Liver (tissue), 9 donors: Measurements from ENCODE around the gene BRIP1. TPM values are rescaled to one million over a fixed set of nuclear protein-coding genes. Genes with fewer than 3 reads are reported as not detected.

ENCODE experiments used
- DNase-seq: peaks from one replicate; pipeline ENCODE4 v3.0.0-alpha.2; 2017; ENCODE audit warnings: low spot score
- H3K27ac ChIP-seq, 2 donors: one replicate each; pipeline ENCODE4 v1.7.0; 2013; ENCODE audit warnings: inconsistent platforms in 2 of 2, low read length in 2 of 2, control low read depth in 1 of 2, low read depth in 1 of 2, mild to moderate bottlenecking in 1 of 2
- H3K27me3 ChIP-seq, 4 donors: one replicate each; pipeline versions ENCODE4 v1.6.1 to v1.7.0; 2013; ENCODE audit warnings: low read length in 3 of 4, inconsistent platforms in 1 of 4, mild to moderate bottlenecking in 1 of 4, moderate library complexity in 1 of 4; ENCODE audit not compliant: control insufficient read depth in 4 of 4, insufficient read depth in 4 of 4
- H3K36me3 ChIP-seq, 4 donors: one replicate each; pipeline versions ENCODE4 v1.6.1 to v1.7.0; 2013; ENCODE audit warnings: low read length in 3 of 4, mild to moderate bottlenecking in 3 of 4, low read depth in 1 of 4, moderate library complexity in 1 of 4; ENCODE audit not compliant: control insufficient read depth in 4 of 4, insufficient read depth in 3 of 4
- H3K4me1 ChIP-seq, 4 donors: one replicate each; pipeline versions ENCODE4 v1.6.1 to v1.7.0; 2013; ENCODE audit warnings: low read length in 3 of 4, mild to moderate bottlenecking in 3 of 4, moderate library complexity in 1 of 4; ENCODE audit not compliant: control insufficient read depth in 4 of 4, insufficient read depth in 4 of 4
- H3K4me3 ChIP-seq, 3 donors: one replicate each; pipeline versions ENCODE4 v1.6.1 to v1.7.0; 2013; ENCODE audit warnings: low read length in 3 of 3, control low read depth in 1 of 3, low read depth in 1 of 3, mild to moderate bottlenecking in 1 of 3
- H3K9ac ChIP-seq, 2 donors: one replicate each; pipeline ENCODE4 v1.7.0; 2013; ENCODE audit warnings: low read length in 2 of 2, mild to moderate bottlenecking in 2 of 2, moderate library complexity in 2 of 2, control low read depth in 1 of 2, low read depth in 1 of 2
- H3K9me3 ChIP-seq, 4 donors: one replicate each; pipeline versions ENCODE4 v1.6.1 to v1.7.0; 2013; ENCODE audit warnings: low read length in 3 of 4; ENCODE audit not compliant: control insufficient read depth in 4 of 4
- ATF3 ChIP-seq: IDR thresholded peaks from 2 replicates; pipeline ENCODE4 v1.6.1; 2016; ENCODE audit warnings: antibody characterized with exemption
- CTCF ChIP-seq: fragments of 150-350 bp; IDR thresholded peaks from 2 replicates; pipeline ENCODE4 v1.5.1; 2017; ENCODE audit warnings: improper control_type of control experiment, low read depth, low read length; ENCODE audit not compliant: missing input control
- FOXA1 ChIP-seq: IDR thresholded peaks from 2 replicates; pipeline ENCODE4 v1.6.1; 2016; ENCODE audit warnings: antibody characterized with exemption
- FOXA2 ChIP-seq: IDR thresholded peaks from 2 replicates; pipeline ENCODE4 v1.6.1; 2016; ENCODE audit warnings: antibody characterized with exemption
- GABPA ChIP-seq, 2 donors: IDR thresholded peaks in 1 of 2; conservative IDR thresholded peaks in 1 of 2; 2 replicates each; pipeline ENCODE4 v1.6.1; 2016; ENCODE audit warnings: antibody characterized with exemption in 2 of 2, mild to moderate bottlenecking in 1 of 2, moderate library complexity in 1 of 2
- HNF4G ChIP-seq: IDR thresholded peaks from 2 replicates; pipeline ENCODE4 v1.6.1; 2016; ENCODE audit warnings: antibody characterized with exemption
- RAD21 ChIP-seq, 2 donors: IDR thresholded peaks; 2 replicates each; pipeline ENCODE4 v1.6.1; 2016; ENCODE audit warnings: antibody characterized with exemption in 2 of 2, mild to moderate bottlenecking in 2 of 2
- RXRA ChIP-seq, 2 donors: IDR thresholded peaks; 2 replicates each; pipeline ENCODE4 v1.6.1; 2017 to 2018; ENCODE audit warnings: antibody characterized with exemption in 2 of 2, mild to moderate bottlenecking in 1 of 2
- SP1 ChIP-seq: IDR thresholded peaks from 2 replicates; pipeline ENCODE4 v1.6.1; 2018; ENCODE audit warnings: antibody characterized with exemption, mild to moderate bottlenecking
- ZBTB33 ChIP-seq: IDR thresholded peaks from 2 replicates; pipeline ENCODE4 v1.6.1; 2016; ENCODE audit warnings: antibody characterized with exemption
- WGBS: extraction: QIAGEN DNeasy Blood & Tissue Kit; methylation state at CpG from one replicate; pipeline ENCODE4 v1.1.7; 2013; 5-methylcytosine and 5-hydroxymethylcytosine counted together
- polyA plus RNA-seq, 2 donors: library from polyadenylated mRNA; stranded (reverse) in 1 of 2; unstranded in 1 of 2; fragments of 200-250 nt in 1 of 2; fragments of >200 nt in 1 of 2; fragmentation: Nextera tagmentation in 1 of 2; extraction: Ambion mirVana in 1 of 2; gene quantifications; one replicate each; pipeline versions ENCODE4 v1.2.1 to v1.2.3, GENCODE V29; 2013 to 2015
- total RNA-seq, 2 donors: library from RNA; depleted of rRNA; stranded (reverse); fragments of >200 nt; gene quantifications; one replicate each; pipeline ENCODE4 v1.2.3, GENCODE V29; 2014
- donor health status: healthy.
- donor health status: healthy.
- donor health status: healthy.
- donor health status: healthy.
- donor health status: healthy.

BRIP1 gene
- total and polyA plus RNA-seq, 4 donors: 0.24 to 10.3 (median 0.90) TPM

- TF ChIP-seq FOXA2 (no peak), SP1 (no peak), RAD21 (IDR thresholded peaks at IDR 0.05) (no peak), CTCF (no peak), HNF4G (no peak), ATF3 (no peak)
Measured at GRCh38 chr17:61749823-61750404, 113.4 kb downstream of the BRIP1 start (continued).

GRCh38 chr17:61746248-61746985 lies 116.9 kb downstream of the BRIP1 start:
- Histone ChIP-seq H3K4me3 (no peak overlapping the region), H3K36me3 (peaks cover 0 to 2% (median under 1%) of the 10 kb centered on the region in 4 donors), H3K9ac (no peak overlapping the region), H3K9me3 (peaks cover 0 to 6% (median 1%) of the 10 kb centered on the region in 4 donors), H3K27ac (no peak overlapping the region), H3K27me3 (no peaks in the 10 kb centered on the region), H3K4me1 (no peaks in the 10 kb centered on the region)
- TF ChIP-seq RXRA (IDR thresholded peaks at IDR 0.05) (no peak), ZBTB33 (no peak), ATF3 (no peak)
- 98% methylated on average over 3 of the region's 3 CpGs for WGBS
- no peak for DNase-seq

GRCh38 chr17:61744804-61745203 lies 118.5 kb downstream of the BRIP1 start:
- DNase-seq: no peak
- H3K4me1 ChIP-seq: no peaks in the 10 kb centered on the region
- H3K9me3 ChIP-seq: peaks cover 0 to 6% (median 1%) of the 10 kb centered on the region in 4 donors
- peaks cover 0 to 2% (median under 1%) of the 10 kb centered on the region in 4 donors for H3K36me3 ChIP-seq
- no peak overlapping the region for H3K4me3 ChIP-seq
- no peak overlapping the region for H3K9ac ChIP-seq
- no peak for TF ChIP-seq FOXA1
- TF ChIP-seq GABPA (IDR thresholded peaks at IDR 0.05 in 1 of 2, conservative IDR thresholded peaks at IDR 0.05 in 1 of 2): no peak
- H3K27ac ChIP-seq: no peak overlapping the region
- no peaks in the 10 kb centered on the region for H3K27me3 ChIP-seq
